PC-3 (cell line): Measurements from ENCODE around the gene TCHHL1.

Experiments used
- CTCF ChIP-seq: fragments of 300-600 bp; sonication (generic); conservative IDR thresholded peaks from 2 replicates; pipeline ENCODE4 v1.5.1; 2017; ENCODE audit warnings: antibody characterized with exemption, low read depth, mild to moderate bottlenecking, low read length
- EZH2 ChIP-seq: fragments of 300-600 bp; sonication (generic); IDR thresholded peaks from one replicate; pipeline ENCODE4 v1.6.1; 2017; ENCODE audit warnings: antibody characterized with exemption, mild to moderate bottlenecking, low read length; ENCODE audit not compliant: unreplicated experiment
- EZH2phosphoT487 ChIP-seq: fragments of 300-600 bp; sonication (generic); IDR thresholded peaks from 2 replicates; pipeline ENCODE4 v1.6.1; 2018; ENCODE audit warnings: mild to moderate bottlenecking, antibody characterized with exemption, low read length, borderline replicate concordance

GRCh38 chr1:152047413-152047729 is 41.5 kb downstream of the TCHHL1 start:
- TF ChIP-seq CTCF = no peak
- no peak for TF ChIP-seq EZH2phosphoT487
- no peak for TF ChIP-seq EZH2
